Trophoblast cell (in vitro differentiated cells and primary cell): ENCODE measurements around the gene KLF8.

Experiments used
- DNase-seq, 2 donors: peaks; one replicate each; pipeline ENCODE4 v3.0.0-alpha.2; 2016
- H2AFZ ChIP-seq: 2 replicates; pipeline ENCODE4 v1.6.1; 2013; ENCODE audit warnings: low read length, moderate library complexity, mild to moderate bottlenecking; ENCODE audit not compliant: insufficient read depth, poor library complexity
- H2AK5ac ChIP-seq: 2 replicates; pipeline ENCODE4 v1.6.1; 2013; ENCODE audit warnings: mild to moderate bottlenecking, low read length
- H2BK120ac ChIP-seq: 2 replicates; pipeline ENCODE4 v1.6.1; 2013; ENCODE audit warnings: low read length, mild to moderate bottlenecking, moderate library complexity; ENCODE audit not compliant: insufficient read depth, poor library complexity
- H2BK12ac ChIP-seq: 2 replicates; pipeline ENCODE4 v1.6.1; 2013; ENCODE audit warnings: mild to moderate bottlenecking, low read length, moderate library complexity
- H2BK5ac ChIP-seq: 2 replicates; pipeline ENCODE4 v1.6.1; 2013; ENCODE audit warnings: low read length, low read depth, moderate library complexity, mild to moderate bottlenecking; ENCODE audit not compliant: poor library complexity
- H3K14ac ChIP-seq: 2 replicates; pipeline ENCODE4 v1.6.1; 2013; ENCODE audit warnings: mild to moderate bottlenecking, low read length
- H3K18ac ChIP-seq: 2 replicates; pipeline ENCODE4 v1.6.1; 2013; ENCODE audit warnings: mild to moderate bottlenecking, low read length
- H3K23ac ChIP-seq: 2 replicates; pipeline ENCODE4 v1.6.1; 2013; ENCODE audit warnings: low read length
- H3K27ac ChIP-seq: 2 replicates; pipeline ENCODE4 v1.5.1; 2013; ENCODE audit warnings: low read depth, mild to moderate bottlenecking, inconsistent platforms, low read length, moderate library complexity
- H3K27me3 ChIP-seq: 2 replicates; pipeline ENCODE4 v1.6.1; 2013; ENCODE audit warnings: inconsistent platforms, mild to moderate bottlenecking, low read length, moderate library complexity; ENCODE audit not compliant: insufficient read depth
- H3K36me3 ChIP-seq, 2 experiments: 1 replicate in 1 of 2; 2 replicates in 1 of 2; pipeline ENCODE4 v1.6.1; 2013; ENCODE audit warnings: low read length in 2 of 2, mild to moderate bottlenecking in 2 of 2, moderate library complexity in 1 of 2; ENCODE audit not compliant: insufficient read depth in 2 of 2, control insufficient read depth in 1 of 2
- H3K4ac ChIP-seq: 2 replicates; pipeline ENCODE4 v1.6.1; 2013; ENCODE audit warnings: low read depth, mild to moderate bottlenecking, low read length, moderate library complexity
- H3K4me1 ChIP-seq, 2 experiments: 1 replicate in 1 of 2; 2 replicates in 1 of 2; pipeline ENCODE4 v1.6.1; 2013; ENCODE audit warnings: low read length in 2 of 2, mild to moderate bottlenecking in 2 of 2, moderate library complexity in 1 of 2; ENCODE audit not compliant: insufficient read depth in 2 of 2, control insufficient read depth in 1 of 2
- H3K4me2 ChIP-seq: 2 replicates; pipeline ENCODE4 v1.6.1; 2013; ENCODE audit warnings: inconsistent platforms, mild to moderate bottlenecking, low read length, moderate library complexity
- H3K4me3 ChIP-seq: 2 replicates; pipeline ENCODE4 v1.5.1; 2013; ENCODE audit warnings: mild to moderate bottlenecking, low read depth, low read length, inconsistent platforms
- H3K79me1 ChIP-seq: one replicate; pipeline ENCODE4 v1.6.1; 2013; ENCODE audit warnings: low read length
- H3K79me2 ChIP-seq: 2 replicates; pipeline ENCODE4 v1.6.1; 2013; ENCODE audit warnings: low read length, mild to moderate bottlenecking; ENCODE audit not compliant: control insufficient read depth, insufficient read depth, poor library complexity
- H3K9ac ChIP-seq: 2 replicates; pipeline ENCODE4 v1.6.1; 2013; ENCODE audit warnings: mild to moderate bottlenecking, low read length
- H3K9me3 ChIP-seq: 2 replicates; pipeline ENCODE4 v1.6.1; 2013; ENCODE audit warnings: low read depth, mild to moderate bottlenecking, control low read depth, inconsistent platforms, low read length; ENCODE audit not compliant: insufficient read depth
- H4K12ac ChIP-seq: 2 replicates; pipeline ENCODE4 v1.6.1; 2013; ENCODE audit warnings: low read depth, mild to moderate bottlenecking, low read length, moderate library complexity
- H4K8ac ChIP-seq: 2 replicates; pipeline ENCODE4 v1.6.1; 2013; ENCODE audit warnings: low read depth, mild to moderate bottlenecking, low read length, moderate library complexity
- H4K91ac ChIP-seq: one replicate; pipeline ENCODE4 v1.6.1; 2013; ENCODE audit warnings: low read depth, mild to moderate bottlenecking, low read length, moderate library complexity
- WGBS: extraction: QIAGEN DNeasy Blood & Tissue Kit; methylation state at CpG from one replicate; pipeline ENCODE4 v1.1.7; 2013; ENCODE audit warnings: missing lambda C conversion rate; ENCODE audit not compliant: insufficient read length, insufficient coverage; ENCODE audit errors: extremely low coverage; 5-methylcytosine and 5-hydroxymethylcytosine counted together

The KLF8 gene

DNA sequence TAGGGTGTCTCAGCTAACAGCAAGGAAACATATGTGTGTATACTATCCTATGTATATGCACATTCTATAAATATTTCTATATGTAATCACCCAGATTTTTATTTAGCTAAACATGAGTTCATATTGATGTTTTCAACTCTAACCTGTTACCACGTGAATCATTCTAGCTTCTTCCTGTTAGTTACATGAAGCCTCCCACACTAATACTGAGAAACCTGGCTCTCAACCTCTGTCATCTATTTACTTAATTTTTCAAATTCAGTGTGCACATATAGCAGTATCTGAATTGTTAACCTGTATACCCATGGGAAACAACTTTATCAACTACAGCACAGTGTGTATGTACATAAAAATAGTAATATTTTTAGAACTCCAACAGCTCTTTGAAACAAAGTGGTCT, 57.3 kb downstream of the KLF8 start:
- Histone ChIP-seq H3K23ac (no peak overlapping the region), H3K9ac (no peak overlapping the region), H3K4me2 (no peak overlapping the region), H4K12ac (no peak overlapping the region), H2AFZ (no peak overlapping the region), H3K27me3 (no peaks in the 10 kb centered on the region), H3K14ac (no peak overlapping the region), H2BK5ac (no peak overlapping the region), H3K4ac (no peak overlapping the region), H4K8ac (no peak overlapping the region), H3K79me2 (no peaks in the 10 kb centered on the region), H3K9me3 (no peaks in the 10 kb centered on the region), H2BK120ac (no peak overlapping the region), H4K91ac (no peak overlapping the region), H3K4me3 (no peak overlapping the region), H3K36me3 (peaks cover 3 to 4% of the 10 kb centered on the region in 2 experiments), H2AK5ac (no peak overlapping the region), H3K4me1 (no peaks in the 10 kb centered on the region), H3K27ac (no peak overlapping the region), H3K79me1 (no peaks in the 10 kb centered on the region), H3K18ac (no peak overlapping the region), H2BK12ac (no peak overlapping the region)
- DNase-seq, result no peak
- no CpG with 5 or more reads among the region's 1 CpG for WGBS

DNA sequence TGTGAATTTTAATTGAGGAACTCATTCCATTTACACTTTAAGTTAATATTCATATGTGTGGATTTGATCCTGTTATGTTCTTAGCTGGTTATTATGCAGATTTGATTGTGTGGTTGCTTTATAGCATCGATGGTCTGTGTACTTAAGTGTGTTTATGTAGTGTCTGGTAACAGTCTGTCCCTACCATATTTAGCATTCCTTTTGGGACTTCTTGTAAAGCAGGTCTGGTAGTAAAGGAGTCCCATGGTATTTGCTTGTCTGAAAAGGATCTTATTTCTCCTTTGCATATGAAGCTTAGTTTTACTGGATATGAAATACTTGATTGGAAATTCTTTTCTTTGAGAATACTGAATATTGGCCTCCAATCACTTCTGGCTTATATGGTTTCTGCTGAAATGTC, 76.6 kb downstream of the KLF8 start:
- H2AFZ ChIP-seq, result no peak overlapping the region
- H3K27ac ChIP-seq, result no peak overlapping the region
- no peak overlapping the region for H3K18ac ChIP-seq
- H3K79me2 ChIP-seq, result no peaks in the 10 kb centered on the region
- H2BK12ac ChIP-seq, result no peak overlapping the region
- no peak overlapping the region for H4K8ac ChIP-seq
- no peak overlapping the region for H3K9ac ChIP-seq
- WGBS, result no CpG with 5 or more reads among the region's 1 CpG
- H3K23ac ChIP-seq, result no peak overlapping the region
- H2BK5ac ChIP-seq, result no peak overlapping the region
- no peak overlapping the region for H2AK5ac ChIP-seq
- no peak overlapping the region for H3K4me3 ChIP-seq
- H3K4me1 ChIP-seq, result no peaks in the 10 kb centered on the region
- H3K79me1 ChIP-seq, result no peaks in the 10 kb centered on the region
- no peaks in the 10 kb centered on the region for H3K27me3 ChIP-seq
- peaks cover 4 to 7% of the 10 kb centered on the region in 2 experiments for H3K36me3 ChIP-seq
- H3K4ac ChIP-seq, result no peak overlapping the region
- no peaks in the 10 kb centered on the region for H3K9me3 ChIP-seq
- DNase-seq, result peak in 1 of 2 donors; percentile 39
- no peak overlapping the region for H3K4me2 ChIP-seq
- H4K91ac ChIP-seq, result no peak overlapping the region
- H2BK120ac ChIP-seq, result no peak overlapping the region
- no peak overlapping the region for H4K12ac ChIP-seq
- H3K14ac ChIP-seq, result no peak overlapping the region

- Histone ChIP-seq H4K91ac (no peak overlapping the region), H4K12ac (no peak overlapping the region), H3K14ac (no peak overlapping the region), H3K4ac (no peak overlapping the region), H3K23ac (no peak overlapping the region), H3K18ac (no peak overlapping the region), H3K79me1 (no peaks in the 10 kb centered on the region), H3K36me3 (peaks cover 4 to 7% of the 10 kb centered on the region in 2 experiments), H3K27me3 (no peaks in the 10 kb centered on the region), H3K27ac (no peak overlapping the region), H3K9ac (no peak overlapping the region), H3K4me2 (no peak overlapping the region), H2BK120ac (no peak overlapping the region), H2AFZ (no peak overlapping the region), H4K8ac (no peak overlapping the region), H3K4me1 (no peaks in the 10 kb centered on the region), H3K4me3 (no peak overlapping the region), H3K9me3 (no peaks in the 10 kb centered on the region), H2AK5ac (no peak overlapping the region), H3K79me2 (no peaks in the 10 kb centered on the region), H2BK5ac (no peak overlapping the region), H2BK12ac (no peak overlapping the region)
- WGBS, result no CpG with 5 or more reads among the region's 4 CpGs
- DNase-seq, result no peak
These were observed 77.7 kb downstream of the KLF8 start for GRCh38 chrX:56309881-56310280.

DNA sequence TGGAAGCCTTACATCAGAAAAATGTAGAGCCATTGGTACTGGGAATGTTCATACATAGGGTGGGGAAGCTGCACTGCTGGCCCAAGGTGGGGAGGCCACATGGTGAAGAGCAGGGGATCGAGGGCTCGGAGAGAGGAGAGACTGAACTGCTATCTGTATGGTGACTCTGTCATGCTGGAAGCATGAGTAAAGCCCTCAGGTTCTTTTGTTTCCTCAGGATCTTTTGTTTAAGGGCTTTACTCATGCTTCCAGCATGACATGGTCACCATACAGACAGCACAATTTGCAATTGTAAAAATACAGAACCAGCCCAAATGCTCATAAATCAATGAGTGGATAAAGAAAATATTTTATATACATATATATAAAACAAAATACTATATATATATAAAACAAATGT, 78.4 kb downstream of the KLF8 start:
- Histone ChIP-seq H4K91ac (no peak overlapping the region), H2AK5ac (no peak overlapping the region), H3K9ac (no peak overlapping the region), H2BK120ac (no peak overlapping the region), H2AFZ (no peak overlapping the region), H3K79me2 (no peaks in the 10 kb centered on the region), H3K18ac (no peak overlapping the region), H3K79me1 (no peaks in the 10 kb centered on the region), H3K36me3 (peaks cover 4 to 7% of the 10 kb centered on the region in 2 experiments), H3K14ac (no peak overlapping the region), H4K8ac (no peak overlapping the region), H3K4me3 (no peak overlapping the region), H4K12ac (no peak overlapping the region), H2BK5ac (no peak overlapping the region), H3K4me1 (no peaks in the 10 kb centered on the region), H3K27me3 (no peaks in the 10 kb centered on the region), H3K4ac (no peak overlapping the region), H3K4me2 (no peak overlapping the region), H3K27ac (no peak overlapping the region), H3K23ac (no peak overlapping the region), H2BK12ac (no peak overlapping the region), H3K9me3 (no peaks in the 10 kb centered on the region)
- peak in 1 of 2 donors; percentile 55 for DNase-seq
- WGBS, result no CpG with 5 or more reads among the region's 2 CpGs
